Upper lobe of right lung (tissue), 1 donor: ENCODE data around the gene EMILIN2. TPM values are rescaled to one million over a fixed set of nuclear protein-coding genes. Genes with fewer than 3 reads are reported as not detected.
"Not testable (repeated sequence)": the region's sequence is repeated elsewhere in the genome, so short reads cannot be mapped to it uniquely, and the experiment has no call there.

ENCODE experiments used
- ATAC-seq: fragments of 200-7000 bp; cut with Tn5 transposase; one replicate; pipeline ENCODE4 v1.9.1; 2020; ENCODE audit warnings: mild to moderate bottlenecking, moderate library complexity
- DNase-seq: peaks from one replicate; pipeline ENCODE4 v3.0.0-alpha.2; 2020
- H3K27ac ChIP-seq: fragments of 200-600 bp; one replicate; pipeline ENCODE4 v1.8.0; 2022
- H3K27me3 ChIP-seq: fragments of 200-600 bp; one replicate; pipeline ENCODE4 v1.8.0; 2022; ENCODE audit warnings: mild to moderate bottlenecking
- H3K36me3 ChIP-seq: fragments of 200-600 bp; one replicate; pipeline ENCODE4 v1.8.0; 2022
- H3K4me1 ChIP-seq: fragments of 200-600 bp; one replicate; pipeline ENCODE4 v1.8.0; 2022
- H3K4me3 ChIP-seq: fragments of 200-600 bp; one replicate; pipeline ENCODE4 v1.8.0; 2022; ENCODE audit warnings: mild to moderate bottlenecking
- H3K9me3 ChIP-seq: fragments of 200-600 bp; one replicate; pipeline ENCODE4 v1.8.0; 2022
- CTCF ChIP-seq: fragments of 200-600 bp; IDR thresholded peaks from one replicate; pipeline ENCODE4 v1.8.0; 2022; ENCODE audit warnings: antibody characterized with exemption
- intact Hi-C: fragments of 100-400 bp; cut with DNase I; formaldehyde crosslinking; loops from one replicate; pipeline ENCODE4 v1.11.0; 2022
- total RNA-seq: library from RNA; stranded (reverse); fragmentation: NEBNext Ultra II Directional; extraction: Animal tissue kit (Norgen Biotek cat#: 25700); gene quantifications from one replicate; pipeline ENCODE4 v1.2.1, GENCODE V29; 2021
- donor health status: DM: no; HTN: yes; CAD: no; lungs with severe emphysema.

EMILIN2 gene
- total RNA-seq, 1 donor from 2014 or later: 35.2 TPM

- H3K27ac ChIP-seq: no peak overlapping the region
- no peak for TF ChIP-seq CTCF
- no peaks in the 10 kb centered on the region for H3K9me3 ChIP-seq
- H3K36me3 ChIP-seq: peaks cover 84% of the 10 kb centered on the region
- intact Hi-C loops: no loop called here
- H3K4me1 ChIP-seq: peaks cover 19% of the 10 kb centered on the region
- DNase-seq (no peak), ATAC-seq (no peak)
- no peak overlapping the region for H3K4me3 ChIP-seq
- H3K27me3 ChIP-seq: no peaks in the 10 kb centered on the region
Observed at GRCh38 chr18:2914881-2915240, 68.1 kb downstream of the EMILIN2 start.

- H3K9me3 ChIP-seq, H3K27me3 ChIP-seq, H3K27ac ChIP-seq, ATAC-seq, intact Hi-C loops, H3K4me3 ChIP-seq, DNase-seq: not testable (repeated sequence)
- Histone ChIP-seq H3K36me3 (peaks cover 86% of the 10 kb centered on the region), H3K4me1 (peaks cover 19% of the 10 kb centered on the region)
Observed at GRCh38 chr18:2915486-2915885, 68.7 kb downstream of the EMILIN2 start.

- H3K36me3 ChIP-seq: peaks cover 87% of the 10 kb centered on the region
- no peak for DNase-seq
- H3K27me3 ChIP-seq: no peaks in the 10 kb centered on the region
- H3K4me3 ChIP-seq: no peak overlapping the region
- TF ChIP-seq CTCF: no peak
- ATAC-seq: no peak
- peaks cover 19% of the 10 kb centered on the region for H3K4me1 ChIP-seq
- peak overlapping the region; percentile 30 for H3K27ac ChIP-seq
- intact Hi-C loops: no loop called here
- no peaks in the 10 kb centered on the region for H3K9me3 ChIP-seq
Observed at GRCh38 chr18:2916184-2916583, 69.4 kb downstream of the EMILIN2 start.

GRCh38 chr18:2917259-2918047 is 70.6 kb downstream of the EMILIN2 start:
- H3K27me3 ChIP-seq: no peaks in the 10 kb centered on the region
- no peaks in the 10 kb centered on the region for H3K9me3 ChIP-seq
- peaks cover 19% of the 10 kb centered on the region for H3K4me1 ChIP-seq
- TF ChIP-seq CTCF: no peak
- H3K4me3 ChIP-seq: no peak overlapping the region
- H3K36me3 ChIP-seq: peaks cover 89% of the 10 kb centered on the region
- ATAC-seq (peak; percentile 9), DNase-seq (no peak)
- peak overlapping the region; percentile 30 for H3K27ac ChIP-seq
- intact Hi-C loops: no loop called here

GRCh38 chr18:2918761-2919550 is 72.2 kb downstream of the EMILIN2 start:
- intact Hi-C loops: no loop called here
- ATAC-seq: no peak
- Histone ChIP-seq H3K9me3 (no peaks in the 10 kb centered on the region), H3K36me3 (peaks cover 89% of the 10 kb centered on the region), H3K27me3 (no peaks in the 10 kb centered on the region), H3K4me1 (peaks cover 19% of the 10 kb centered on the region), H3K4me3 (no peak overlapping the region), H3K27ac (no peak overlapping the region)
- no peak for DNase-seq
- TF ChIP-seq CTCF: no peak

GRCh38 chr18:2919600-2919999 is 72.8 kb downstream of the EMILIN2 start:
- ATAC-seq (peak; percentile 4), DNase-seq (no peak)
- H3K27ac ChIP-seq: no peak overlapping the region
- intact Hi-C loops: no loop called here
- no peak overlapping the region for H3K4me3 ChIP-seq
- H3K9me3 ChIP-seq: no peaks in the 10 kb centered on the region
- TF ChIP-seq CTCF: no peak
- H3K27me3 ChIP-seq: no peaks in the 10 kb centered on the region
- peaks cover 15% of the 10 kb centered on the region for H3K4me1 ChIP-seq
- H3K36me3 ChIP-seq: peaks cover 89% of the 10 kb centered on the region
